GM19035 (cell line): Measurements from ENCODE around the gene UCHL1.
"Not testable (repeated sequence)": the region's sequence is repeated elsewhere in the genome, so short reads cannot be mapped to it uniquely, and the experiment has no call there.

Experiments
- ATAC-seq: cut with Tn5 transposase; IDR thresholded peaks from one replicate; pipeline ENCODE4 v1.9.1; 2021; ENCODE audit not compliant: unreplicated experiment

UCHL1 gene

DNA sequence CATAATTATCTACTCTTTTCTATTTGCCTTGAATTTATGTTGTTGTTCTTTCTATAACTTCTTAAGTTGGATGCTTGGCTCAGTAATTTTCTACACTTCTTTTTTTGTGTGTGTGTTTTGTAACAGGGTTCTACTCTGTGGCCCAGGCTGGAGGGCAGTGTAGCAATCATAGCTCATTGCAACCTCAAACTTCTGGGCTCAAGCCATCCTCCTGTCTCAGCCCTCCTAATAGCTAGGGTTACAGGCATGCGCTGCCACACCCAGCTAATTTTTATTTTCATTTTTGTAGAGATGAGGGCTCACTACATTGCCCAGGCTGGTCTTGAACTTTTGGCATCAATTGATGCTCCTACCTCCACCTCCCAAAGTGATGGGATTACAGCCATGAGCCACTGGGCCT is 20.7 kb upstream of the UCHL1 start:
- ATAC-seq = no peak

- ATAC-seq = no peak
Observed at GRCh38 chr4:41236508-41236907, 20.2 kb upstream of the UCHL1 start.

DNA sequence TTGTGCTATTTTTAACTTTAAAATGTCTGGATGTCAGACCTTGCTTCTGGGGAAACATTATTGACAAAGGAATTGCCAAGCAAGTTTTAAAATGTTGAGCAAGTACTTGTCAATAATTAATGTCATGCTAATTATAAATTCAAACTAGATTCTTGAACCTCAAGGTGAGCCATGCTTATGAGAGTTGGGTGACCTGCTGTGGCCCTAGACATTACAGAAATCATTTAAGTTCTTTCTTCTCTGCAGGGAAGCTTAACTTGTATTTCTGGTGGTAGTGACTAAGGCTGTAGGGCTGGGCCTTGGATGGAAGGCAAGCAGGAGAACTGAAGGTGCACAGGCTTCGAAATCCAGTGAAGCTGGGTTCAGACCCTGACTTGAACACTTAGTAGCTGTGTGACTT is 14.8 kb upstream of the UCHL1 start:
- no peak for ATAC-seq

DNA sequence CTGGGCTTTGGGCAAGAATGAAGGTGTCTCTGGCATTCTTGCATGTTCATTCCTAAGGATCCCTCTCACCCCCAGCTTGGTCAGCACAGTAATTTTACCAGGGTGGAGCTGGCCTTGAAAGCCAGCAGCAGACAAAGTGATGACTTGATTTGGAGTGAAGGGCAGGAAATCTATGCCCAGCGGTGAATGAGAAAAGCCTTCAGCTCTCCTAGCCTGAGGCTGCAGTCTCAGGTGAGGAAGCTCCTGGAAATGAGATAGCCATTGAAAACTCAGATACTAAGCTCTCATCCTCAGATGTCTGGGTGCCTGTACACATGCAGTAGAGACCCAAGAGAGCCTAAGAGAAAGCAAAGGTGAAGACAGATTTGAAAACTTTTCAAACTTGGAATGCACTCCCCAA is 10.7 kb upstream of the UCHL1 start:
- no peak for ATAC-seq

DNA sequence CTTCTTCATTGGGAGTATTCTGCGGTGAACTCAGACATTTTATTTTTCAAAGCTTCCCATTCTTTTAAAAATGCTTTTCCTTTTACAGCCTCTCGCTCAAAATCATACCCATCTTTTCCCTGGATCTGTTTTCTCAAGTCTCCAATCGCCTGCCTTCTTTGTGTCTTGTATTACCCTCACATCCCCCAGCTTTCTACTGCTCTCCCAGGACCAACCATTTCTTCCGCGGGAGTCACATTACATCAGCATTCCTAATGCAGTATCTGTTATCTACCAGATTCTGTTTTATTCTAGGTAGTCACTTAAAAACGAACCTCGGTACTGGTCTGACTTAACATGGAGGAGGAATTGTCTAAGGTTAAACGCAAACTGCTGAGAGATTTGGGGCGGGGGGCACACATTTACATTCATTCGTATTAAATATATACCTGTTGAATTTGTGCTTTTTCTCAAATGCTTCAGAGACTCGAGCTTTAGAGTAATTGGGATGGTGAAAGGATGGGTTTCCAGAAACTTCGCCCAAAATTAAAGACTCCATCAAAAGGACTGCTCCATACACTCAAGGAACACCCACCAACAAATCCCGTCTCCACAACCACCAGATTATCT is 493 bp upstream of the UCHL1 start:
- no peak for ATAC-seq

DNA sequence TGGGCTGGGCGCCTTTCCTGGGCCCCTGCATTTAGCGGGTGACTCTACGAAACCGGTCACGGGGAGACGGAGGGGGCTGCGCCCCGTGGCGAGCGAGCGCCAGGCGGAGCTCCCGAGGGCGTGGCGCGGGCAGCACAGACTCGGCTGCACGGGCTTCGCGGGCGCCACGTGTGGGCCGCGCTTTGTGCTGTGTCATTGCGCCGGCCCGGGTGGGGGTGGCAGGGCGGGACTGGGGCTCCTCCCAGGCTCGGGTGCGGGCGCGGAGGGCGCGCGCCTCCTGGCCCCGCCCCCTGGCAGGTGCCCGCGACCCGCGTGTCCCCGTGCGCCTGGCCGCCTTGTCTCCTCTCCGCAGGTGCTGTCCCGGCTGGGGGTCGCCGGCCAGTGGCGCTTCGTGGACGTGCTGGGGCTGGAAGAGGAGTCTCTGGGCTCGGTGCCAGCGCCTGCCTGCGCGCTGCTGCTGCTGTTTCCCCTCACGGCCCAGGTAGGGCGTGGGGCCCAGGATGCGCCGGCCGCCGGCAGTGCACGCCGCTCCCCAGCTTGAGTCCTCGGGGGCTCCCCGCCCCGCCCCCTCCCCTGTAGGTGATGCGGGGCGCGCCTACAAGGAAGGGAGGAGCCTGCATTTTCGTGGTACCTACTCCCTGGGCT is 651 bp downstream of the UCHL1 start:
- peak; percentile 58 for ATAC-seq

- no peak for ATAC-seq
Observed at GRCh38 chr4:41257906-41258305, 1.2 kb downstream of the UCHL1 start.

GRCh38 chr4:41258783-41259182 is 2.1 kb downstream of the UCHL1 start:
- no peak for ATAC-seq

GRCh38 chr4:41260116-41260733 is 3.5 kb downstream of the UCHL1 start:
- ATAC-seq = no peak

GRCh38 chr4:41262198-41262597 is 5.5 kb downstream of the UCHL1 start:
- ATAC-seq = no peak

DNA sequence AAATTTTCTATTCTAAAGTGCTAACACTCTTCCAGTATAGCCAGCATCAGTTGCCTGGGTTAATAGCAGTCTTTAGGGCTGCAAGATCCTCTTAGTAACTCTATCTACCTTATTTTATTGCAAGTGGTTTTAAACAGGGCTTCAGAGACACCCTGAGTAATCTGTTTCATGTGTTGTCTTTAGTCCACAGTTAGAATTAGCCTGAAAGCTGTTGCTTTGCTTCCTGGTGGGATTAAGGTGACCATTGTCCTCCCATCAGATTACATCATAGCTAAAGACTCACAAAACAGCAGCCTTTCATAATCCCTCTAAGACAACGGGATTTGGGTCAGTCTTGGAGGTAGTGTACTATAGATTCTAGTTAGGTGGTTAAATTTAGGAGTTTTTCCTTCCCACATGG is 7.5 kb downstream of the UCHL1 start:
- no peak for ATAC-seq

DNA sequence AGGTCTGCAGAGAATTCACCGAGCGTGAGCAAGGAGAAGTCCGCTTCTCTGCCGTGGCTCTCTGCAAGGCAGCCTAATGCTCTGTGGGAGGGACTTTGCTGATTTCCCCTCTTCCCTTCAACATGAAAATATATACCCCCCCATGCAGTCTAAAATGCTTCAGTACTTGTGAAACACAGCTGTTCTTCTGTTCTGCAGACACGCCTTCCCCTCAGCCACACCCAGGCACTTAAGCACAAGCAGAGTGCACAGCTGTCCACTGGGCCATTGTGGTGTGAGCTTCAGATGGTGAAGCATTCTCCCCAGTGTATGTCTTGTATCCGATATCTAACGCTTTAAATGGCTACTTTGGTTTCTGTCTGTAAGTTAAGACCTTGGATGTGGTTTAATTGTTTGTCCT is 11.3 kb downstream of the UCHL1 start:
- ATAC-seq = no peak

DNA sequence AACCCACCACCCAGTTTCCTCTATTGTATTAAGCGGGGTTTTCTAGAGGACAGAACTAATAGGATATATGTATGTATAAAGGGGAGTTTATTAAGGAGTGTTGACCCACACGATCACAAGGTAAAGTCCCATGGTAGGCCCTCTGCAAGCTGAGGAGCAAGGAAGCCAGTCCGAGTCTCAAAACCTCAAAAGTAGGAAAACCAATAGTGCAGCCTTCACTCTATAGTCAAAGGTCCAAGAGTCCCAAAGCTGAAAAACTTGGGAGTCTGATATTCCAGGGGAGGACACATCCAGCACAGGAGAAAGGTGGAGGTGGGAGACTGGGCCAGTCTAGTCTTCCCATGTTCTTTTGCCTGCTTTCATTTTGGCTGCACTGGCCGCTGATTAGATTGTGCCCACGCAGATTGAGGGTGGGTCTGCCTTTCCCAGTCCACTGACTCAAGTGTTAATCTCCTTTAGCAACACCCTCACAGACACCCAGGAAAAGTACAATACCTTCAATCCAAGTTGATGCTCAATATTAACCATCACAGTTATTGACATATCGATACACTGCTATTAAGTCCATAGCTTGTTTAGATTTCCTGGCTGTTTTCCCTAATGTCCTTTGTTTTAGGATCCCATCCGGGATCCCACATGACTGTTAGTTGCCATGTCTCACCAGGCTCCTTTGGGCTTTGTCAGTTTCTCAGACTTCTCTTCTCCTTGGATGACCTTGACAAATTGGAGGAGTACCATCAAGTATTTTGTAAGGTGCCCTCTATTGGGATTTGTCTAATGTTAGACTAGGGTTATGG is 12.2 kb downstream of the UCHL1 start:
- no peak for ATAC-seq

DNA sequence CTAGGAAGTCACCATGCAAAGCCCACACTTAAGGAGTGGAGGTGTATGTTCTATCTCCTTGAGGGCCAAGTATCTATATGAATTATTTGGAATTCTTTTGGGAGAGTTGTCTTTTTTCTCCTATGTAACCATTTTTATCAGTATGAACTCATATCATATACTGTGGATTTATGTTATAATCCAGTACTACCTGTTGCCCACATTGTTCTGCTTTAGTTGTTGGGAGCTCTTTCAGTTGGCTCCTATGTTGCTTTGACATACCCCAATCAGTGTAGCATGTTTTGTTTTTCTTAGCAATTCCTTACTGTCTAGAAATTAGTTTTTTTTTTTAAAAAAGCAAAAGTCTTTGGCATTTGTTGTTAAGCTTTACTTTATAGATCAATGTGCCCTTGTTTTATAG is 13.0 kb downstream of the UCHL1 start:
- ATAC-seq = no peak

- ATAC-seq = not testable (repeated sequence)
Observed at GRCh38 chr4:41275931-41276330, 19.2 kb downstream of the UCHL1 start.

DNA sequence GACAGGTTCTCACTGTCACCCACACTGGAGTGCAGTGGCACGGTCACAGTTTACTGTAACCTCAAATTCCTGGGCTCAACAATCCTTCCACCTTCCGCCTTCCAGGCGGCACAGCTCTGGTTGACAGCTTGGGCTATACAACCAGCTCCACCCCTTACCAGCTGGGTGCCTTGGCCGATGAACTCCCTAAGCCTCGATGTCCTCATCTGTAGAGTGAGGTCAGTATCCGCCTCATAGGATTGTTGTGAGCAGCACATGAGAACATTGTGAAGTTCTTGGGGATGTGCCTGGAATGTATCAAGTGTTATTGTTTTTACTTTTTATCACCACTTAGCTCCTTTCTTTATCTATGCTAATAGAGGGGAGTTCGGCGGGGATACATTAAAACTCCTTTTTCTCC is 23.3 kb downstream of the UCHL1 start:
- no peak for ATAC-seq

GRCh38 chr4:41281038-41281634 is 24.4 kb downstream of the UCHL1 start:
- peak; percentile 94 for ATAC-seq

GRCh38 chr4:41282366-41282765 is 25.6 kb downstream of the UCHL1 start:
- no peak for ATAC-seq

- ATAC-seq = no peak
Observed at GRCh38 chr4:41285202-41285863, 28.6 kb downstream of the UCHL1 start.

GRCh38 chr4:41285864-41286235 is 29.1 kb downstream of the UCHL1 start:
- ATAC-seq = no peak

GRCh38 chr4:41287005-41287404 is 30.3 kb downstream of the UCHL1 start:
- ATAC-seq = no peak
